ENCODE results near the gene DMBX1. TPM values are rescaled to one million over a fixed set of nuclear protein-coding genes. Genes with fewer than 3 reads are reported as not detected.

The DMBX1 gene
- total RNA-seq, 3 donors from 2014 or later: not detected

DNA sequence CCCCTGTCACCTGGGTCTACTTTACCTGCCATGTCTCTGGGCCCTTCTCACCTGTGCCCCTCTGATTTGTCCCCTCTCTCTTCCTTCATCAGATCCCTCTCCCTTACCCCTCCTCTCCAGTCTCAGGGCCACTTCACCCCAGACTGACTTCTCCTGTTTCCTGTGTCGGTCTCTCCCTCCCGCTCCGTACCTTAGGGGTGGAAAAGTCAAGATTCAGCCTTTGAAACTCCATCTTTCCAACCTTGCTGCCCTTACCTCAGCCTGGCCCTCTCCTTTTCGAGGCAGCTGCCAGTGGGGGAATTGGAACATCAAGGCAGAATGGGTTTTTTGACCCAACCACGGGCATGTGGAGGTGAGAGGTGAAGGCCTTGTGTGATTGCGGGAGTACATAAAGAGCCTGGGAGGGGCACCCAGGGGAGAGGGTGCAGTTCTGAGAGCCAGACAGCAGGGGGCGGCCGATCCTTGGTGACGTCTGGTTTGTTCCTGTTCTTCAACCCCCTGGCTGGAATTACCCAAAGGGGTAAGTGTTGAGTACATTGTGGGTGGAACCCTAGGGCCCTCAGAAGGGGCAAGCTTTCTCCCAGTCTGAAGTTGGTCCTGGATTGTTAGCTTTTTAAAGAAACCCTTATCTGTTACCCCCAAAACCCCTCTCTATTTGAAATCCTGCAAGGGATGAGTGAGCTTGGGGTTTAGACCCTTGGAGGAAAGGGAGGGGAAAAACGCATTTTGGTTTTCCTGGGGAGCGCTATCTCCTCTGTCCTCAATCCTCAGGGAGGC is 12.3 kb upstream of the DMBX1 start:
- Histone ChIP-seq H3K27me3 (peaks cover 0 to 20% of the 10 kb centered on the region in 2 donors), H3K27ac (no peak overlapping the region), H3K4me1 (no peaks in the 10 kb centered on the region), H3K4me3 (no peak overlapping the region), H3K36me3 (no peaks in the 10 kb centered on the region), H3K9me3 (no peaks in the 10 kb centered on the region)
- intact Hi-C loops (cut with DNase I; ENCODE audit: low total_unique reads): no loop called here
- TF ChIP-seq POLR2A (IDR thresholded peaks at IDR 0.05): no peak
- TF ChIP-seq POLR2AphosphoS5 (IDR thresholded peaks at IDR 0.05): no peak
- TF ChIP-seq, protein P1, sequence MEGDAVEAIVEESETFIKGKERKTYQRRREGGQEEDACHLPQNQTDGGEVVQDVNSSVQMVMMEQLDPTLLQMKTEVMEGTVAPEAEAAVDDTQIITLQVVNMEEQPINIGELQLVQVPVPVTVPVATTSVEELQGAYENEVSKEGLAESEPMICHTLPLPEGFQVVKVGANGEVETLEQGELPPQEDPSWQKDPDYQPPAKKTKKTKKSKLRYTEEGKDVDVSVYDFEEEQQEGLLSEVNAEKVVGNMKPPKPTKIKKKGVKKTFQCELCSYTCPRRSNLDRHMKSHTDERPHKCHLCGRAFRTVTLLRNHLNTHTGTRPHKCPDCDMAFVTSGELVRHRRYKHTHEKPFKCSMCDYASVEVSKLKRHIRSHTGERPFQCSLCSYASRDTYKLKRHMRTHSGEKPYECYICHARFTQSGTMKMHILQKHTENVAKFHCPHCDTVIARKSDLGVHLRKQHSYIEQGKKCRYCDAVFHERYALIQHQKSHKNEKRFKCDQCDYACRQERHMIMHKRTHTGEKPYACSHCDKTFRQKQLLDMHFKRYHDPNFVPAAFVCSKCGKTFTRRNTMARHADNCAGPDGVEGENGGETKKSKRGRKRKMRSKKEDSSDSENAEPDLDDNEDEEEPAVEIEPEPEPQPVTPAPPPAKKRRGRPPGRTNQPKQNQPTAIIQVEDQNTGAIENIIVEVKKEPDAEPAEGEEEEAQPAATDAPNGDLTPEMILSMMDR (IDR thresholded peaks at IDR 0.05): peak; percentile 63 to 85 (median 83)
- DNase-seq (ENCODE audit: low spot score in 2 of 2): peak; percentile 61 to 74

DNA sequence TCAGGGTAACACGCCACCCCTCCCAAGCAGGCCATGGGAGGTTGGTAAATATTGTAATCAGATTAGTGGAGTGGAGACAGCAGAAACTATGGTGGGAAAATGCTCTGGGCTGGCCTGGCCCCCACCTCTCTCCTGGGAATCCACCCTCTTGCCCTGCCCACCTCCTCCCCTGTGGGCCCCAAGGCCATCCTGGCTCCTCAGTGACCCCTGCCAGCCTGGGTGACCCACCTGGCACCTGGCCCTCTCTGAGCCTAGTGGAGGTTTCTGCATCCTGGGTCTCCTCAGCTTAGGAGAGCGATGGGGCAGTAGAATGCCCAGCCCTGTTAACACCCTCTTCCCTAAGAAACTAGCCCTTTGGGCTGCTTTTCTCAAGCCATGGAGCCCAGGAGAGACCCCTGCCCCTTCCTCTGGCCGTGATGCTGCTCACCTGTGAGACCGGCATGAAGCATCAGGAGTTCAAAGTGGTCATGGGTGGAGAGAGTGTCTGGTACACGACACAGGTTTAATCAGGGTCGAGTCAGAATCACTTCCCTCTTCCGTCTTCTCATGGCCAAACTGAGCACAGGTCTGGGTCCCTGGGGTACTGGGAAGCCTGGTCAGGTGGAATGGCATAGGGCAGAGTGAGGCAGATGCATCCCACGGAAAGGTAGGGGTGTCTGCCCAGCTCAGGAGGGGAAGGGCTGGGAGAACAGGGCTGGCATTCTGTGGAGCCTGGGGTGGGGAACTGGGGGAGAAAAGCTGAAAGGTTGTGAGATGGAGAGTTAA is 10.7 kb upstream of the DMBX1 start:
- Histone ChIP-seq H3K4me3 (no peak overlapping the region), H3K4me1 (no peaks in the 10 kb centered on the region), H3K27me3 (peaks cover 0 to 31% of the 10 kb centered on the region in 2 donors), H3K9me3 (no peaks in the 10 kb centered on the region), H3K36me3 (no peaks in the 10 kb centered on the region), H3K27ac (no peak overlapping the region)
- intact Hi-C loops (cut with DNase I; ENCODE audit: low total_unique reads): no loop called here
- DNase-seq (ENCODE audit: low spot score in 2 of 2): no peak
- TF ChIP-seq POLR2A (IDR thresholded peaks at IDR 0.05) (no peak), POLR2AphosphoS5 (IDR thresholded peaks at IDR 0.05) (no peak)
- TF ChIP-seq, protein P1 (IDR thresholded peaks at IDR 0.05): no peak

DNA sequence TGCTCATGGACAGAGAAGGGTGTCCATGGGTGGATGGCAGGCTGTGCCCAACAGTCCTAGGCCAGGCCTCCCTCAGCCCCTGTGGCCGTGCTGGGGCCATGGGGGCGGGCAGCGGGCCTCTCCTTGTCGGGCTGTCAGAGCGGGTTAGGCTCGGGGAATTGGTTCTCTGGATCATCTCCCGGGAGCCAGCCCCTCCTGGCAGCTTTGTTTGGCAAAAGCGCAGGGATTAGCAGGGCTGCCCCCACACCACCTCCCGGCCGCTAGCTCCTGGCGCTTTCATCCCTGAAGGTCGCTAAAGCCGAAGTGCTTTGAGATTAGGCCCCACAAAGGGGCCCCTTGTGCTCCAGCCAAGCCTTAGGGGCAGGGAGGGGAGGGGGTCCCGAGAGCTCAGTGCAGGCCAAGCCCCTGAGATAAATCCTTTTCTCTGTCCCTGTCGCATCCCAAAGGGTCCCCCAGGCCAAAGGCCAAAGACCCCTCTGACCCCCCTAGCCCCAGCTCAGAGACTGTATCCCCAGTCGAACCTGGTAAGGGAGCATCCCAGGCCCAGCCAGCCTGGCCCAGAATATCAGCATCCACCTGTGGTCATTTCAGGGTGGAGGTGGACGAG is 9.8 kb upstream of the DMBX1 start:
- Histone ChIP-seq H3K4me3 (no peak overlapping the region), H3K36me3 (no peaks in the 10 kb centered on the region), H3K9me3 (no peaks in the 10 kb centered on the region), H3K27me3 (peaks cover 0 to 38% of the 10 kb centered on the region in 2 donors), H3K4me1 (no peaks in the 10 kb centered on the region), H3K27ac (no peak overlapping the region)
- intact Hi-C loops (cut with DNase I; ENCODE audit: low total_unique reads): no loop called here
- TF ChIP-seq, protein P1 (IDR thresholded peaks at IDR 0.05): no peak
- no peak for TF ChIP-seq POLR2AphosphoS5 (IDR thresholded peaks at IDR 0.05)
- no peak for TF ChIP-seq POLR2A (IDR thresholded peaks at IDR 0.05)
- DNase-seq (ENCODE audit: low spot score in 2 of 2): no peak

DNA sequence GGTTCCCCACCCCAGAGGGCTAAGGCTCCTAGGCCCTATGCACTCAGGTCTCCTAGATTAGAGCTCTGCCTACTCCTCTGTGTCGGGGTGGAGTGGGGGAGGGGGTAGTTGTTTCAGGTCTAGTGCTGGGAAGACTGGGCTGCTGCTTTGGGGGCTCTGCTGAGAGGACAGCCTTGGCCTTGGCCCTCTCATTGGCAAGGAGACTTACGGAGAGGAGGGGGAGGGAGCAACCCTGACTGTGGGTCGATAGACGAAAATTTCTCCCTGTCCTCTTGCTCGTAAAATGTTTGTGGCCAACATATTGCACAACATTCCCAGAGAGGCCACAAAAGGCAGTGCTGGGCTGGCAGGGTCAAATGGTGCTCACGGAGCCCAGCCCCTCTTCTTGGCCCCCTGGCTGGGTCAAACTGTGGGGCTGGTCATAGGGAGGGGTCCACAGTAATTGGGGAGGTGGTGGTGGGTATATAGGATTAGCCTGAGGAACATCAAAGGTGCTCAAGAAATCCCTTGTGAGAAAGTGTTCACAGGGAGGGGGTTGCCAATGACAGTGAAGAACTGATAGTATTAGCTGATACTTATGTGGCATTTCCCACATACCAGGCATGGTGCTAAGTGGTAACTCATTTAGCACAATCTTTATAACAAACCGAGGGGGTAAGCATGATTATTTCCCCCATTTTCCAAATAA is 8.5 kb upstream of the DMBX1 start:
- no peaks in the 10 kb centered on the region for H3K36me3 ChIP-seq
- intact Hi-C loops (cut with DNase I; ENCODE audit: low total_unique reads): no loop called here
- no peak overlapping the region for H3K27ac ChIP-seq
- H3K4me1 ChIP-seq: no peaks in the 10 kb centered on the region
- no peak overlapping the region for H3K4me3 ChIP-seq
- TF ChIP-seq, protein P1 (IDR thresholded peaks at IDR 0.05): no peak
- TF ChIP-seq POLR2A (IDR thresholded peaks at IDR 0.05): no peak
- no peak for TF ChIP-seq POLR2AphosphoS5 (IDR thresholded peaks at IDR 0.05)
- H3K9me3 ChIP-seq: no peaks in the 10 kb centered on the region
- DNase-seq (ENCODE audit: low spot score in 2 of 2): no peak
- H3K27me3 ChIP-seq: peaks cover 0 to 50% of the 10 kb centered on the region in 2 donors
